ENCODE results near the gene COMMD7. TPM values are rescaled to one million over a fixed set of nuclear protein-coding genes. Genes with fewer than 3 reads are reported as not detected.

Gene COMMD7
- total RNA-seq, 2 donors from 2014 or later: 6.6 to 18.7 TPM

- Histone ChIP-seq H3K36me3 (replicated peaks in 1 of 2; ENCODE audit: insufficient read depth in 1 of 2, low read depth in 2 of 2) (peaks cover 0 to 3% of the 10 kb centered on the region in 2 donors), H3K27ac (no peak overlapping the region), H3K27me3 (no peaks in the 10 kb centered on the region), H3K4me1 (peaks cover 29% of the 10 kb centered on the region), H3K9me3 (no peaks in the 10 kb centered on the region), H3K4me3 (no peak overlapping the region)
- TF ChIP-seq CTCF (IDR thresholded peaks at IDR 0.05) (no peak), POLR2A (IDR thresholded peaks at IDR 0.05) (no peak)
- WGBS, 2 donors: 91 to 93% methylated on average over 15 to 18 of the region's 18 CpGs
- ATAC-seq: no peak
- intact Hi-C loops (cut with DNase I): no loop called here
- DNase-seq: no peak
Observed at GRCh38 chr20:32780749-32781655, 37.7 kb upstream of the COMMD7 start.

- peaks cover 0 to 3% of the 10 kb centered on the region in 2 donors for H3K36me3 ChIP-seq (replicated peaks in 1 of 2; ENCODE audit: insufficient read depth in 1 of 2, low read depth in 2 of 2)
- DNase-seq: no peak
- H3K27ac ChIP-seq: no peak overlapping the region
- 91 to 92% methylated on average over 15 to 16 of the region's 16 CpGs for WGBS, 2 donors
- no peak overlapping the region for H3K4me3 ChIP-seq
- H3K27me3 ChIP-seq: no peaks in the 10 kb centered on the region
- H3K9me3 ChIP-seq: no peaks in the 10 kb centered on the region
- peaks cover 36% of the 10 kb centered on the region for H3K4me1 ChIP-seq
- TF ChIP-seq POLR2A (IDR thresholded peaks at IDR 0.05) (no peak), CTCF (IDR thresholded peaks at IDR 0.05) (no peak)
- no peak for ATAC-seq
- intact Hi-C loops (cut with DNase I): no loop called here
Observed at GRCh38 chr20:32780278-32780677, 37.0 kb upstream of the COMMD7 start.

GRCh38 chr20:32779500-32780211 lies 36.4 kb upstream of the COMMD7 start:
- no peaks in the 10 kb centered on the region for H3K27me3 ChIP-seq
- WGBS, 2 donors: 82 to 88% methylated on average over 7 to 9 of the region's 10 CpGs
- H3K4me3 ChIP-seq: no peak overlapping the region
- H3K4me1 ChIP-seq: peaks cover 38% of the 10 kb centered on the region
- intact Hi-C loops (cut with DNase I): no loop called here
- no peak overlapping the region for H3K27ac ChIP-seq
- DNase-seq (no peak), ATAC-seq (no peak)
- H3K36me3 ChIP-seq (replicated peaks in 1 of 2; ENCODE audit: insufficient read depth in 1 of 2, low read depth in 2 of 2): peaks cover 0 to under 1% of the 10 kb centered on the region in 2 donors
- TF ChIP-seq CTCF (IDR thresholded peaks at IDR 0.05) (no peak), POLR2A (IDR thresholded peaks at IDR 0.05) (no peak)
- H3K9me3 ChIP-seq: no peaks in the 10 kb centered on the region

- no peaks in the 10 kb centered on the region for H3K9me3 ChIP-seq
- H3K4me1 ChIP-seq: peaks cover 38% of the 10 kb centered on the region
- H3K27ac ChIP-seq: peak overlapping the region; percentile 81 to 91 (median 88)
- no peaks in the 10 kb centered on the region for H3K27me3 ChIP-seq
- no peak overlapping the region for H3K4me3 ChIP-seq
- H3K36me3 ChIP-seq (replicated peaks in 1 of 2; ENCODE audit: insufficient read depth in 1 of 2, low read depth in 2 of 2): no peaks in the 10 kb centered on the region
- 15 to 26% methylated on average over 7 to 8 of the region's 8 CpGs for WGBS, 2 donors
- TF ChIP-seq POLR2A (IDR thresholded peaks at IDR 0.05) (peak in 1 of 3 donors; percentile 31), CTCF (IDR thresholded peaks at IDR 0.05) (no peak)
- peak; percentile 86 to 93 (median 91) for DNase-seq
- intact Hi-C loops (cut with DNase I): no loop called here
- ATAC-seq: peak; percentile 93
Observed at GRCh38 chr20:32777177-32777956, 34.1 kb upstream of the COMMD7 start.
